AG04450 (cell line): ENCODE results near the gene RASGEF1C. TPM values are rescaled to one million over a fixed set of nuclear protein-coding genes. Genes with fewer than 3 reads are reported as not detected.

Source experiments
- CTCF ChIA-PET: fragments of 300-600, 350-600 bp; formaldehyde crosslinking; extraction: SDS; loops from one replicate; lab custom pipeline; 2022; ENCODE audit warnings: antibody characterized with exemption, inconsistent platforms; lab: Charles Lee
- POLR2A ChIA-PET: fragments of 350-600 bp; formaldehyde crosslinking; extraction: SDS; loops from one replicate; lab custom pipeline; 2021; ENCODE audit warnings: antibody characterized with exemption, inconsistent platforms; lab: Yijun Ruan, JAX
- DNase-seq: peaks from one replicate; pipeline ENCODE4 v3.0.0-alpha.2; 2011; ENCODE audit warnings: low read depth, low spot score
- H3K27ac ChIP-seq: one replicate; pipeline ENCODE4 v1.5.1; 2012; ENCODE audit warnings: low read depth, low read length, control low read depth
- H3K27me3 ChIP-seq: one replicate; pipeline ENCODE4 v1.6.0; 2012; ENCODE audit warnings: low read length; ENCODE audit not compliant: control insufficient read depth, insufficient read depth
- H3K4me3 ChIP-seq: 2 replicates; pipeline ENCODE4 v1.5.1; 2011; ENCODE audit warnings: mild to moderate bottlenecking, low read depth, low read length, control low read depth
- H3K9me3 ChIP-seq: 2 replicates; pipeline ENCODE4 v1.5.1; 2012; ENCODE audit warnings: low read length; ENCODE audit not compliant: control insufficient read depth, insufficient read depth
- polyA plus RNA-seq: library from polyadenylated mRNA; depleted of rRNA; stranded (reverse); fragments of >200 nt; gene quantifications from 2 replicates; pipeline ENCODE4 v1.2.3, GENCODE V29; 2011
- TF ChIP-seq, protein P1 (sequence below): IDR thresholded peaks from 2 replicates; pipeline ENCODE4 v1.5.1; 2011; ENCODE audit warnings: low read depth, low read length, control low read depth, inconsistent platforms

Gene RASGEF1C
- polyA plus RNA-seq, 1 experiment: not detected

DNA sequence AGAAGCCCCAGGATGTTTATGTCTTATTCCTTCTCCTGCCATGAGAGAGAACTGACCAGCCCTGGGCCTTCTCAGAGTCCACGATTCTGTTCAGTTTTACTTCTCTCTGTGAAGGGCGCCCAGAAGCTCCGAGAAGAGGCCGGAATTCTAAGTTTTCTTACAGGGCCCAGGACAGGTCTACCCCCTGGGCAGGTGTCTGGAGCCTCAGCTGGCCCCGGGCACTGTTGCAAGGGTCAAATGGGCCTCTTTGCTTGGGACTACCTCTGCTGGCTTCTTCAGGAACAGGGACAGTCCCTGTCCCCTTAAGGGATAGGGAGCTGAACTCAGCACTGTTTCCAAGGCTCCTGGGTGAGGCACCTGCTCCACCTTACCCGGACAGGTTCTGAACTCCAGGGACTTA, 55.0 kb downstream of the RASGEF1C start:
- CTCF ChIA-PET: no interaction called here
- TF ChIP-seq, protein P1, sequence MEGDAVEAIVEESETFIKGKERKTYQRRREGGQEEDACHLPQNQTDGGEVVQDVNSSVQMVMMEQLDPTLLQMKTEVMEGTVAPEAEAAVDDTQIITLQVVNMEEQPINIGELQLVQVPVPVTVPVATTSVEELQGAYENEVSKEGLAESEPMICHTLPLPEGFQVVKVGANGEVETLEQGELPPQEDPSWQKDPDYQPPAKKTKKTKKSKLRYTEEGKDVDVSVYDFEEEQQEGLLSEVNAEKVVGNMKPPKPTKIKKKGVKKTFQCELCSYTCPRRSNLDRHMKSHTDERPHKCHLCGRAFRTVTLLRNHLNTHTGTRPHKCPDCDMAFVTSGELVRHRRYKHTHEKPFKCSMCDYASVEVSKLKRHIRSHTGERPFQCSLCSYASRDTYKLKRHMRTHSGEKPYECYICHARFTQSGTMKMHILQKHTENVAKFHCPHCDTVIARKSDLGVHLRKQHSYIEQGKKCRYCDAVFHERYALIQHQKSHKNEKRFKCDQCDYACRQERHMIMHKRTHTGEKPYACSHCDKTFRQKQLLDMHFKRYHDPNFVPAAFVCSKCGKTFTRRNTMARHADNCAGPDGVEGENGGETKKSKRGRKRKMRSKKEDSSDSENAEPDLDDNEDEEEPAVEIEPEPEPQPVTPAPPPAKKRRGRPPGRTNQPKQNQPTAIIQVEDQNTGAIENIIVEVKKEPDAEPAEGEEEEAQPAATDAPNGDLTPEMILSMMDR: no peak
- H3K27me3 ChIP-seq: no peaks in the 10 kb centered on the region
- no peak for DNase-seq
- peaks cover 3% of the 10 kb centered on the region; the same call in 1 of the 2 replicates for H3K9me3 ChIP-seq
- POLR2A ChIA-PET: no interaction called here
- no peak overlapping the region for H3K27ac ChIP-seq
- no peak overlapping the region for H3K4me3 ChIP-seq

GRCh38 chr5:180153099-180153498, 55.9 kb downstream of the RASGEF1C start:
- H3K9me3 ChIP-seq: peaks cover 3% of the 10 kb centered on the region; the same call in 1 of the 2 replicates
- no peak overlapping the region for H3K4me3 ChIP-seq
- ChIA-PET CTCF (no interaction called here), POLR2A (no interaction called here)
- H3K27me3 ChIP-seq: no peaks in the 10 kb centered on the region
- TF ChIP-seq, protein P1: no peak
- no peak overlapping the region for H3K27ac ChIP-seq
- no peak for DNase-seq

- H3K9me3 ChIP-seq: no peaks in the 10 kb centered on the region
- POLR2A ChIA-PET: no interaction called here
- DNase-seq: no peak
- no peak overlapping the region for H3K4me3 ChIP-seq
- TF ChIP-seq, protein P1: no peak
- CTCF ChIA-PET: no interaction called here
- H3K27me3 ChIP-seq: peaks cover 7% of the 10 kb centered on the region
- H3K27ac ChIP-seq: no peak overlapping the region
Measured at GRCh38 chr5:180143656-180144364, 65.2 kb downstream of the RASGEF1C start.

GRCh38 chr5:180142824-180143610, 66.0 kb downstream of the RASGEF1C start:
- CTCF ChIA-PET: interaction anchor here (0.6 kb wide), 1 partner anchor 120 kb away, joined by 3 read pairs; no protein-coding TSS in a partner anchor
- Histone ChIP-seq H3K27me3 (peaks cover 12% of the 10 kb centered on the region), H3K27ac (no peak overlapping the region), H3K9me3 (no peaks in the 10 kb centered on the region), H3K4me3 (no peak overlapping the region)
- POLR2A ChIA-PET: no interaction called here
- no peak for DNase-seq
- TF ChIP-seq, protein P1: no peak
